Measurements from ENCODE around the gene DSG3. TPM values are rescaled to one million over a fixed set of nuclear protein-coding genes. Genes with fewer than 3 reads are reported as not detected.

Gene DSG3
- total RNA-seq, 1 donor from 2014 or later: not detected

DNA sequence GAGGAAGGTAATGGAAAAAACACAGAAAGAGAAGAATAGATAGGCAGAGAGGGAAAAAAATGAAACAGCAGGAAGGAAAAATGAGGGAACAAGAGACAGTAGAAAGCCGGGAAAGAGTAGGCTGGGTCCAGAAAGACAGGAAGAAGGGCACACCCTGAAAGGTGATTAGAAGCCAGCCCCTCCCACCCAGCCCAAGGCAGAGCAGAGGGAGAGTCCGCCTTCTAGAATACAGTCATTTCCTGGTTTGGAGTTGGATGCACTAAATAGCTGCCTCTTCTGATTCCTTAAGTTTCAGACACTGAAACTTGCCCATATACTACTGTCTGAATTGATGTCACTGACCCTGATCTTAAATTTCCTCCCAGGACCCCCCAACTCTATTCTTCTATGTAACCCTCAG, 17.9 kb upstream of the DSG3 start:
- intact Hi-C loops (cut with DNase I): no loop called here
- ATAC-seq (ENCODE audit: poor library complexity) (no peak), DNase-seq (no peak)

DNA sequence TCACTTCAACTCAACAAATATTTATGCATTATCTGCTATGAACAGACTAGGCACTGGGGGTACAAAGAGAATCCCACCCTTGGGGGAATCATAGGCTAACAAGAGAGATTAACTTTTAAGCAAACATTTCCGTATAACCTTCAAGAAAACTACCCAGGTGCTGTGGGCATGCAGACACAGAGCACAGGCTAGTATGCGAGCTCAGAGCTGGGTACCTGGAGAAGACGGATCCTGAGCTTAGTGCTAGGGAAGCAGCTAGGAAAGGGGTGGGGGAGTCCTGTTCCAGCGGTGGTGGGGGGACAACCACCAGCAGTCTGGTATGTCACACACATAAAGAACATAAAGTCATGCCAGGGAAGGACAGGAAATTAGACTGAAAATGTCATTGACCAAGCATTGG, 17.5 kb upstream of the DSG3 start:
- DNase-seq (no peak), ATAC-seq (ENCODE audit: poor library complexity) (no peak)
- intact Hi-C loops (cut with DNase I): no loop called here

DNA sequence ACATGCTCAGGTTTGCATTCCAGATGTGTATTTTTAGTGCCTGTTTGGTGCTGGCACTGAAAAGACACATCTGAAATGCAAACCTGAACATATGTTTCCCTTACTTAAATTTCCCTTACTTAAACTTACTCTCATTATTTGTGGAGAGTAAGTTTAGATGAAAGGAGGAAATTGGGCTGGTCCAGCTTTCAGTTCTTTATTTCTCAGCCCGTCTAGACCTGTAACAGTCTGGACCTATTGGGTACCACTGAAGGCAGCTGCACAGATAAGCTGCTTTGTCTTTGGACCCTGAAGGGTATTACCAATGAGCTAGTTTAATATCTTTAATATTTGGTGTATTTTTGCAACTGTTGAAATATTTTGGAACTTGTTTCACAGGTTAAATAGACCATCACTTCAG, 17.0 kb upstream of the DSG3 start:
- intact Hi-C loops (cut with DNase I): no loop called here
- ATAC-seq (ENCODE audit: poor library complexity): no peak
- no peak for DNase-seq

DNA sequence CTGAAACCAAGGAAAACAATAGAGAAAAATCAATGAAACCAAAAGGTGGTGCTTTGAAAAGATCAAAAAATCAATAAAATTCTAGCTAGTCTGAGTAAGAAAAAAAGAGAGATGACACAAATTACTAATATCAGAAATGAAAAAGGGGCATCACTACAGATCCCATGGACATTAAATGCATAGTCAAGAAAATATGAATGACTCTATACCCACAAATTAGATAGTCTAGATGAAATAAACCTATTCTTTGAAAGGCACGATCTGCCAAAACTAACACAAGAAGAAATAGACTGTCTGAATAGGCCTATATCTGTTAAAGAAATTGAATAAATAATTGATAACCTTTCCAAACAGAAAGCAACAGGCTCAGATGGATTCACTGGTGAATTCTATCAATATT, 15.2 kb upstream of the DSG3 start:
- intact Hi-C loops (cut with DNase I): no loop called here
- DNase-seq: no peak
- ATAC-seq (ENCODE audit: poor library complexity): no peak

DNA sequence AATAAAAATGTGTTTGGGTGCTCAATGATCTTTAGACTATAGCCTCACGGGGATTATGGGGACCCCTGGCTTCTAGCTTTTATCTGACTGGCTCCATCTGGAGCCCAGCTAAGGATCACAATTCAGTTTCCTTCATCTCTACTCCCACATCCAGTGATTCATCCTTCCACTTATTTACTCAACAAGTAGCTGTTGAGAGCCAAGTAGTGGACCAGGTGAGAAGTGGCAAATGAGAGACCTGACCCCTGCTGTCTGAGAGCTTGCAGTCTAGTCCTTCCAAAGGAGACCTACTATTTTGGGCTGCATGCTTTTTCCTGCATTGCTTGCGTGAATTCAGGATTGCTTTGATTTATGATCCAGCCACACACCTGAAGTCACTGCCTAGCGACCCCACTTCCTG, 10.7 kb upstream of the DSG3 start:
- no peak for DNase-seq
- intact Hi-C loops (cut with DNase I): no loop called here
- ATAC-seq (ENCODE audit: poor library complexity): no peak

DNA sequence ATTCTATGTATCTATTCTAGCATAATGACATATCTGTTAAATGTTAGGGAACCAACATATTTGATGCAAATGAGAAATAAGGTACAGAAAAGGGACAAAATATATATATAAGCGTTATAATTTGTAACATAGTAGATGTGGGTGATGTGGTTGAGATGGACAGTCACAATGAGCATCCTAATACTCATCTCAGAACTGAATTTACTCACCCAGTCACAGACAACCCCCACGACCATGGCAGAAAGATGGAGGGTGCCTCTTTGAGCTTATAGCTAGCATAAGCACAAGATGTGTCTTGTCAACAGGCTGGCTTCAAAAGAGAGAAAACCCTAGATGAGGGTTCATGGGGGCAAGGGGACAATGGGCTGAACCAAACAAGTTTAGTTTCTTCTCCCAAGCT, 9.1 kb upstream of the DSG3 start:
- DNase-seq: no peak
- no peak for ATAC-seq (ENCODE audit: poor library complexity)
- intact Hi-C loops (cut with DNase I): no loop called here

DNA sequence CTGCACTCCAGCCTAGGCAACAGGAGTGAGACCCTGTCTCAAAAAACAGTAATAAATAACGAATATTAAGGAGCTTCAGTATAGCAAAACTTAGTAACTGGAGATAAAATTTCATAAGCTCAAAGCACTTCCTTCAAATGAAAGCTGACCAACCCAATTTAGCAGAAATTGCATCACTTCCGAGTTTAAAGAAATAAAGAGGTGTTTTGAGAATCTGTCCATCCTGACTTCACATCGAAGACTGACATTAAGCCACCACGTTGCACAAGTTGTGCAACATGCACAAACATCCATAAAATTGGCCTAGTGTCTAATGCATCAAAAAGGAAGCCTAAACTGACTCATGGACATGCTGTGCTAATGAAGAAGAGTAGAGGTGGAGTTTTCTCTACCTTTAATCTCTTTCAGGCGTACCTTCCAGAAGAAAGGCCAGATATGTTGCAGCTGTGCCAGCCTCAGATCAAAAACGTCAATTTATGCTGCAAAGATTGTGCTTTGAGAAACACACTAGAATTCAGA, 7.7 kb upstream of the DSG3 start:
- DNase-seq (no peak), ATAC-seq (ENCODE audit: poor library complexity) (no peak)
- intact Hi-C loops (cut with DNase I): no loop called here

DNA sequence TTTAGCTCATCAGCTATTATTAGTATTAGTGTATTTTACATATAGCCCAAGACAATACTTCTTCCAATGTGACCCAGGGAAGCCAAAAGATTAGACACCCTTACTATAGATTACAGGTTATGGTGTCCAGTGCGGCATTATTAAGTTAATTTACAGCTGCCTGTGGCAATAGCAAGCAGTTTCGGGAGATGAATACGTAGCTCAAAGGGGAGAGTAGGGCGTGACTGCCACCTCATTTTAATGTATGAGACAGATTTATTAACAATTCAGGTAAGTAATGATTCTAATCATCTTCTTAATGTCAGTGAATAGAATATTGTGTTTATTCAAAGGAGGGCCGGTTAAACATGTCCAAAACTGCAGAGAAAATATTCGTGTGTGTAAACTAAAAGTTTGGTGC, 6.8 kb upstream of the DSG3 start:
- intact Hi-C loops (cut with DNase I): no loop called here

DNA sequence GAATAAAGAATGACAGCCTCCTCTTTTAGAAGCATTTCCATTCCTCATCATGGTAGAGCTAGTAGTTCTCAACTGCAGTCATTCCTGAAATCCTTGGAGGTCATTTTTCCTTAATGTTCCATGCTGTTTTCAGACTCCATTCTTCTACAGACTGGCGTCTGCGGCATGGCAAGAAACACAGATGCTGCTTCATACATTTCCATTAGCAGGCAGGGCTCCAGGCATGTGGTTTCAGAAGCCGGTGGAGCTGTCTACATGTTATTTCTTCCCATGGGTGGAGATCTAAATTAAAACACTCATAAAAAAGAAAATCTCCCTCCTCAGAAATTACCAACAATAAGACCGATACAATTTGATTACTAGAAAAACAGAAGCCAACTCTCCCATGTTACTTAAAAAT, 6.0 kb upstream of the DSG3 start:
- intact Hi-C loops (cut with DNase I): no loop called here
- DNase-seq (no peak), ATAC-seq (ENCODE audit: poor library complexity) (no peak)

More for the DNA sequence above, 6.8 kb upstream of the DSG3 start:
- DNase-seq (no peak), ATAC-seq (ENCODE audit: poor library complexity) (no peak)

DNA sequence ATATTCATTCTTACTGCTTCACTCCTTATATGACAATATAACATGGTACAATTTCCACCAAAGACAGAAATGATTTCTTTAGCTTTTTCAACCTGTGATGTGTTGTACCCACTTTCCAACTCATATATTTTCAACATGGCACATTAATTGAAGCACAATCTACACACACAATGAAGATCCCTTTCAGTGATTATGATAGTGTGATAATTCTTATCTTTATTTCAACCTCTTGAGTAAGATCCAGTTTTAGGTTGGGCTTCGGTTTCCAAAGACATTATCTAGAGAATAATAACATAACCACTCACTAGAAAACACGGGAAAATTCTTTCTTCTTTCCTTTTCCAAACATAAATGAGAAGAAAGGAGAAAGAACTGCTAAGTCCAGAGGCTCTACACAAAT, 3.4 kb upstream of the DSG3 start:
- intact Hi-C loops (cut with DNase I): no loop called here
- no peak for ATAC-seq (ENCODE audit: poor library complexity)
- DNase-seq: no peak

DNA sequence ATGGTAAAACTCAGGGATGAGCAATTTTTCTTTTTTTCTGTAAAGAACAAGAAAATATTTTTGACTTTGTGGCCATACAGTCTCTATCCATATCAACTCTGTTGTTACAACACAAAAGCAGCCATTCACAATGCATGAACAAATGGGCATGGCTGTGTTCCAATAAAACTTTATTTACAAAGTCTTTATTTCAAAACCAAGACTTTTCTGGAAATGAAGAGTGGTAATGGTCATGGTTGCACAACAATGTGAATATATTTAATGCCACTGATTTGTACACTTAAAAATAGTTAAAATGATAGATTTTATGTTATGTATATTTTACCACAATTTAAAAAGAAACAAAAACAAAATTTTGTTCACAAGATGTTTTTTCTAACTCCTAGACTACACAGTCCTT, 1.6 kb upstream of the DSG3 start:
- intact Hi-C loops (cut with DNase I): no loop called here
- DNase-seq (no peak), ATAC-seq (ENCODE audit: poor library complexity) (no peak)

DNA sequence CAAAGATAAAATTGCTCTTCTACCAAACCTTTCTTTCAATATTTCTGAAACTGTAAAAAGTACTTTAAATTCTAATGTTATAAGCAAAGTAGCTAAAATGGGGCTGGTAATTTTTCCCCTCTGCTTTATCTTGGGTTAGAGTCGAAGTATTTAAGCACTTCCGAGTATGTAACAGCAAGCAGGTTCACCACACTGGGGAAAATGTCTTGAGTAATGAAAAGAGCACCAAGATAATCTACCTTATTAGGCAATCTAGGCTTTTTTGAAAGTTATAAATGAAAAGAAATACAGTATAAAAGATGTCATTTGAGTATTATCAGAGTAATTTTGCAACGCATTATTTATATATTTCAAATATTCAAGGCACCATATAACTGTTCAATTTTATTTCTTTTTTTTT, 687 bp upstream of the DSG3 start:
- ATAC-seq (ENCODE audit: poor library complexity) (no peak), DNase-seq (no peak)
- intact Hi-C loops (cut with DNase I): no loop called here

DNA sequence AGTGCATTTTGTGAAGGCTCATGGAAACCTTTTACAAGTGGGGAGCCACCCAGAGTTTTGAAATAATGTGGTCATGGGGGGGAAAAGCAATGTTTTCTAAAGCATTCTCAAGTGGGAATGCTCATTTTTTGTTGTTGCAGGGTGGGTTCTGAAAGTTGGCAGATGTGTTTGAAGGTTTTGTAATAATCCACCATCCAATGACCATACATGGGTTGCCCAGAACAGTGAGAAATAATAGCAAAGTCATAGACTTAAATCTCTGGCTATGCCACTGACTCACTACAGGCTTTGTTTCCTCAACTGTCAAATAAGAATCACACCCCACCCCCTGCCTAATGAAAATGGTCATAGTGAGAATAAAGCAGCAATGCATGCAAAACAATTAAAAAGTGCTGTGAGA, 2.9 kb downstream of the DSG3 start:
- DNase-seq (no peak), ATAC-seq (ENCODE audit: poor library complexity) (no peak)
- intact Hi-C loops (cut with DNase I): no loop called here

DNA sequence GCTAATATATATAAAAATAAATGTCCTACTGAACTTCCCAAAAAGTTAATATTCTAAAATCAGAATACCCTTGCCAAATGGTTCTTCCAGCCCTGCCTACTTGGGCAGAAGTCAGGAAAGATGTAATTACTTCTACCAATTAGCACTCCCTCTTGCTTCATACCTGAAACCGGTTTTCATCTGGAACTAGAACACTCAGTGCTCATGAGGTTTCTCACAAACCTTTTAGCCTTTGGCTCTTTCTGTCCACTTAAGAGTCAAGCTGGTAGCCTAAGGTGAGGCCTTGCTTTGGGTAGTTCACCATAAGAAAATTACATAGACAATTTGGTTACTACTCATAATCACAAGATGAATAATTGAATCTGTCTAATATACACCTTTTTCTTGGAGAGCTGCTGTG, 4.1 kb downstream of the DSG3 start:
- intact Hi-C loops (cut with DNase I): no loop called here
- no peak for DNase-seq
- ATAC-seq (ENCODE audit: poor library complexity): no peak

DNA sequence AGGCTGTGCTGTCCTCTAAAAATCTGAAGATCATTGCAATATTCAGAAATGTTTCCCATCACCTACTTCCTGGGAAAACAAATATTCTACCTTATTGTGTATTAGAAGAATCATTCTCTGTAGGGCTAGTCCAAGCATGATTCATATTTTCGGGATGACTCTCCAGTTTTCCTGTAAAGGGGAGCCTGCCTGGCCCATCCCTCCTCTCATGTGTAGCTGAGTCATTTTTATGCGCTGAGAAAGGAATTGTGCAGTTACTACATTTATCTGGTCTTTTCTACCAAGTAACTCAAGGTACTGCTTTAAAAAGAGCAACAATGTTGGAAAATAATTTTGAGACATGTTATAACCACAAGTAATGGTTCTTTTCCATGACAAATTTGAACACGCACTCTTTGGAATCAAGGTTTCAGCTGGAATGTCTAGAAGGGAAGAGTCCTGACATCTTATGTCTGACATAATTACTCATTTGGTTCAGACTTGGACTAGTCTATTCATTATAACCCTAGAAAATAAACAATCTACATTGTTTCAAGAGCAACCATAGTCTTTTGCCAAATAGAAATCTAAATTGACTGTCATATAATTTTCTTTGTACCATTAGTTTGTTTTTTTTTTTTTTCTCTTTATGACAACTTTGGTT, 6.6 kb downstream of the DSG3 start:
- intact Hi-C loops (cut with DNase I): no loop called here
- DNase-seq (no peak), ATAC-seq (ENCODE audit: poor library complexity) (no peak)

DNA sequence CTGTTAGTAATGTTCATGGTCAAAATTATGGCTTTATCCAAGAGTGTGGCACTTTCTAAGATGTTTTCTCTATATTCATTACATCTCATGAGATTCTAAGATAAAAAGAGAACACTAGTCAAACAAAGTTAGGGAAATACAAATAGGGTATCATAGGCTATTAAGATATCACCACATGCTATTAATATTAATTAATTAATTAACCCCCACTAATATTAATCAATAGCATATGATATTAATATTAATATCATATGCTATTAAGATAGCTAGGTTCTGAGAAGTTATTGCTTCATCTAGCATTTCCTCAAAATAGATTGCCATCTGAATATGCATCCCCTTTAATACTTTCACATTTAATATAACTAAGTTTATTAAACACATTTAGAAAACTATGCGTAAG, 22.1 kb downstream of the DSG3 start:
- ATAC-seq (ENCODE audit: poor library complexity): no peak
- DNase-seq: no peak
- intact Hi-C loops (cut with DNase I): no loop called here

DNA sequence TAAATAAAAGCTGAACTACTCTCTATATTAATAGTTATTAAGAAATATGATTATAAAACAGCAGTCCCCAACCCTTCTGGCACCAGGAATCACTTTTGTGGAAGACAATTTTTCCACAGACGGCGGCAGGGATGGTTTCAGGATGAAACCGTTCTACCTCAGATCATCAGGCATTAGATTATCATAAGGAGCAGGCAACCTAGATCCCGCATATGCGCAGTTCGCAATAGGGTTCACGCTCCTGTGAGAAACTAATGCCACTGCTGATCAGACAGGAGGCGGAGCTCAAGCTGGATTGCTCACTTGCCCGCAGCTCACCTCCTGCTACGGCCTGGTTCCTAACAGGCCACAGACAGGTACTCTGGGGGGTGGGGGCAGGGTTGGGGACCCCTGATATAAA, 31.1 kb downstream of the DSG3 start:
- DNase-seq (no peak), ATAC-seq (ENCODE audit: poor library complexity) (no peak)
- intact Hi-C loops (cut with DNase I): no loop called here

DNA sequence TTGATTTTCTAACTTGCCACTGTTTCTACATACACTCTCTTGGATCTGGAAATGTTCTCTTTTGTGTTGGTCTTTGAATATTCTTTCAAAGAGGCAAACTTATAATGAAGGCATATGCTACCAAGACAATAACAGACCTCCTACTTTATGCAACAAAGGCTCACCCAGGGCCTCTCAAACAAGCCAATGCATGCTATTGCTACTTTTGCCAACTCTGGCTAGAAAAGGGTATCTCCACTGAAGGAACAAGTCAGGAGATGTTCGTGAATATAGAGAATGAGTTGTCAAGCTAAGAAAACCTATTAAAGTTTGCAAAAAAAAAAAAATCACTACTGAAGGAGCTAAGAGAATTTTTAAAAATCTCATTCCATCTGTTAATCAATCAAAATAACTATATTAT, 34.5 kb downstream of the DSG3 start:
- no peak for DNase-seq
- intact Hi-C loops (cut with DNase I): no loop called here
- no peak for ATAC-seq (ENCODE audit: poor library complexity)

DNA sequence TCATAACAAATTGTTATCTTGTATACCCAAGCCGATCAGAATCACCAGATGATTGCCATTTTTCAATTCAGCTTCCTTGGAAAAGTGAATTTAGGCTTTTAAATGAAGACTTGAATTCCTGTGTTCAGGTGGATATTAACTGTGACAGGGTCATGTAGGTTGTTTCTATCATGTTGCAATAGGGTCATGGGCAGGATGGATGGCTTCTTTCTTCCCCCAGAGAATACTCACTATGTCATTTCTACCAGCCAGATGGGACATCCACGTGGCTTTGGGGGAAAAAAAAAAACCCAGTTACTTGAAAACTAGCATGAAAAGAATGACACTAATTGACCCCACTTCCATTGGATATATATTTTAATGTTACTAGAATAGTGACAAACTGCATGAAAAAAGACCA, 35.9 kb downstream of the DSG3 start:
- intact Hi-C loops (cut with DNase I): no loop called here
- DNase-seq (no peak), ATAC-seq (ENCODE audit: poor library complexity) (no peak)

DNA sequence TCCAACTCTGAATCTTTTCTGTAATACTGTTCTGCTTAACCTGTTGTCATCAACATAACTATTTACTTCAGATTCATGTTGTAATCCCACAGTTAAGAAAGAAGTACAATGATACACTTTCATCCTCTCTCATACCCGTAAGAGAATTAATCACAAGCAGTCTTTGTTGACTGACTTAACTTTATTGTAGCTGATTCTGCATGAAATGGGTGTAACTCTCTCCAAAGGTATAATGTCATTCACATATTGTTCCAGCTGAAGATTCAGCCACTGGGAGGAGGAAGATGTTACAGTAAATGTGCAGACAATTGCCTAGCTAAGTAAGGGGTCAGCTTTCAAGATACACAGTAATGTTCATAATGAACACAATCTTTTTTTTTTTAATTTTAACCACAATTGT, 36.9 kb downstream of the DSG3 start:
- DNase-seq (no peak), ATAC-seq (ENCODE audit: poor library complexity) (no peak)
- intact Hi-C loops (cut with DNase I): no loop called here

DNA sequence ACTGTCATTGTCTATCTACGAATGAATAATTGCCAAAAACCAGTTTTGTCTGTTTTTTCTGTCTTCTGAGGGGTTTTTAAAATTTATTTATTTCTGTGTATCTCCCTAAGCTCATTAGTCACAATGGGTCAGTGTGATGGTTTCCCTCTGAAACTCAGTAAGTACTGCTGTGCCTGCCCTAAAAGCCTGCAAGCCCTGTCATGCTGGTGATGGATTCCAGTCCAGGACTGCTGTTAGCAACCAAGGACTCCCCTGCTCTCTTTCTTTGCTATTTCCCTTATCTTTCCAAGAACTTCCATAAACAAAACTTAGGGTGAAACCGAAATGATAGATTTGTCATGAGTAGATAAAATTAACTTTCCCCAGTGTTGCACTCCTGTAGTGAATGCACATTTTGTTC, 38.6 kb downstream of the DSG3 start:
- intact Hi-C loops (cut with DNase I): no loop called here
- DNase-seq (no peak), ATAC-seq (ENCODE audit: poor library complexity) (no peak)

Data from Right ventricle myocardium superior (tissue), 1 donor.